K562 (cell line): ENCODE data around the gene SERINC3. TPM values are rescaled to one million over a fixed set of nuclear protein-coding genes. Genes with fewer than 3 reads are reported as not detected.

ENCODE experiments used
- ILF3 ChIP-seq: fragments of 450-650 bp; IDR thresholded peaks from 2 replicates; pipeline ENCODE4 v1.6.1; 2018; ENCODE audit warnings: antibody characterized with exemption, mild to moderate bottlenecking, moderate library complexity, borderline replicate concordance
- PHB2 ChIP-seq: fragments of 450-650 bp; IDR thresholded peaks from 2 replicates; pipeline ENCODE4 v1.6.1; 2017; ENCODE audit warnings: low read depth
- PRDM10 ChIP-seq: fragments of 450-650 bp; IDR thresholded peaks from 2 replicates; pipeline ENCODE4 v1.6.1; 2018; ENCODE audit not compliant: partially characterized antibody
- RREB1 ChIP-seq: fragments of 250-450 bp; sonication (Bioruptor Pico); IDR thresholded peaks from 2 replicates; pipeline ENCODE4 v1.4.0; 2020
- TCF15 ChIP-seq: fragments of 250-450 bp; sonication (Bioruptor Pico); IDR thresholded peaks from 2 replicates; pipeline ENCODE4 v1.8.0; 2022; ENCODE audit warnings: moderate library complexity, mild to moderate bottlenecking, inconsistent platforms
- THAP7 ChIP-seq: fragments of 250-450 bp; sonication (Bioruptor Pico); IDR thresholded peaks from 2 replicates; pipeline ENCODE4 v1.5.0; 2021
- ZNF175 ChIP-seq: fragments of 200-800 bp; sonication (Bioruptor generic); IDR thresholded peaks from 2 replicates; pipeline ENCODE4 v1.6.1; 2016; ENCODE audit warnings: low read depth, mild to moderate bottlenecking, missing genetic modification characterization, missing compliant biosample characterization
- ZNF699 ChIP-seq: fragments of 250-450 bp; sonication (Bioruptor Pico); IDR thresholded peaks from 2 replicates; pipeline ENCODE4 v1.8.0; 2021; ENCODE audit warnings: mild to moderate bottlenecking, moderate library complexity; ENCODE audit not compliant: insufficient replicate concordance
- ZNF717 ChIP-seq: fragments of 250-450 bp; sonication (Bioruptor Pico); IDR thresholded peaks from 2 replicates; pipeline ENCODE4 v1.5.0; 2021
- ZNF766 ChIP-seq: fragments of 200-800 bp; sonication (Bioruptor generic); conservative IDR thresholded peaks from 2 replicates; pipeline ENCODE4 v1.6.1; 2016; ENCODE audit warnings: missing genetic modification characterization, missing compliant biosample characterization
- polyA plus RNA-seq, 8 experiments: library from polyadenylated mRNA; depleted of rRNA in 4 of 8; stranded (reverse) in 5 of 8; unstranded in 3 of 8; fragments of >200 nt; fragmentation: Nextera tagmentation in 2 of 8; fragmentation: Illumina TruSeq in 1 of 8; extraction: Ambion mirVana in 2 of 8; extraction: Trizol in 1 of 8; gene quantifications; 2 replicates each; pipeline versions ENCODE4 v1.2.1 to v1.2.3, GENCODE V29; 2011 to 2014; ENCODE audit warnings: inconsistent platforms in 1 of 8, missing spikeins in 1 of 8
- total RNA-seq, 7 experiments: library from RNA; depleted of rRNA in 6 of 7; stranded (reverse); fragments of >200 nt in 6 of 7; fragmentation: Illumina TruSeq in 2 of 7; extraction: Trizol in 2 of 7; gene quantifications; 2 replicates each; pipeline versions ENCODE4 v1.2.1 to v1.2.3, GENCODE V29; 2011 to 2021; ENCODE audit warnings: low replicate concordance in 1 of 7
- TF ChIP-seq, protein P1 (sequence below): fragments of 250-450 bp; sonication (Bioruptor Pico); IDR thresholded peaks from 2 replicates; pipeline ENCODE4 v1.4.0; 2020; ENCODE audit warnings: mild to moderate bottlenecking

Gene SERINC3
- total and polyA plus RNA-seq, 9 of the 15 experiments (the other 6 are each of a cell fraction or from before 2014, with no cell fraction given), result 24.7 to 107 (median 48.8) TPM

- TF ChIP-seq THAP7 (CRISPR knock-in tag) (no peak), ILF3 (no peak), TCF15 (CRISPR knock-in tag) (no peak), ZNF717 (CRISPR knock-in tag) (no peak), ZNF699 (no peak), PHB2 (no peak), ZNF175 (CRISPR knock-in tag) (no peak), ZNF766 (CRISPR knock-in tag) (peak; percentile 57; the same call in 1 of the 2 replicates), PRDM10 (peak; percentile 93), RREB1 (CRISPR knock-in tag) (peak; percentile 33; the same call in 1 of the 2 replicates)
- TF ChIP-seq, protein P1, sequence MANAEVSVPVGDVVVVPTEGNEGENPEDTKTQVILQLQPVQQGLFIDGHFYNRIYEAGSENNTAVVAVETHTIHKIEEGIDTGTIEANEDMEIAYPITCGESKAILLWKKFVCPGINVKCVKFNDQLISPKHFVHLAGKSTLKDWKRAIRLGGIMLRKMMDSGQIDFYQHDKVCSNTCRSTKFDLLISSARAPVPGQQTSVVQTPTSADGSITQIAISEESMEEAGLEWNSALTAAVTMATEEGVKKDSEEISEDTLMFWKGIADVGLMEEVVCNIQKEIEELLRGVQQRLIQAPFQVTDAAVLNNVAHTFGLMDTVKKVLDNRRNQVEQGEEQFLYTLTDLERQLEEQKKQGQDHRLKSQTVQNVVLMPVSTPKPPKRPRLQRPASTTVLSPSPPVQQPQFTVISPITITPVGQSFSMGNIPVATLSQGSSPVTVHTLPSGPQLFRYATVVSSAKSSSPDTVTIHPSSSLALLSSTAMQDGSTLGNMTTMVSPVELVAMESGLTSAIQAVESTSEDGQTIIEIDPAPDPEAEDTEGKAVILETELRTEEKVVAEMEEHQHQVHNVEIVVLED (CRISPR knock-in tag), result peak; percentile 92
Observed at GRCh38 chr20:44521484-44522481, at the start of gene SERINC3 (continued).
